Neuron (in vitro differentiated cells): ENCODE measurements around the gene CCL8.
"Not testable (repeated sequence)": the region's sequence is repeated elsewhere in the genome, so short reads cannot be mapped to it uniquely, and the experiment has no call there.

Experiments used
- H2AFZ ChIP-seq: one replicate; pipeline ENCODE4 v1.6.1; 2013; ENCODE audit warnings: low read depth, mild to moderate bottlenecking, inconsistent platforms, low read length, moderate library complexity
- H3K27me3 ChIP-seq: one replicate; pipeline ENCODE4 v1.6.1; 2013; ENCODE audit warnings: low read length; ENCODE audit not compliant: insufficient read depth
- H3K36me3 ChIP-seq: one replicate; pipeline ENCODE4 v1.6.1; 2013; ENCODE audit warnings: low read length; ENCODE audit not compliant: insufficient read depth
- H3K4me1 ChIP-seq: one replicate; pipeline ENCODE4 v1.6.1; 2013; ENCODE audit warnings: low read length; ENCODE audit not compliant: insufficient read depth
- H3K4me3 ChIP-seq: 2 replicates; pipeline ENCODE4 v1.5.1; 2013; ENCODE audit warnings: mild to moderate bottlenecking, low read length, moderate library complexity
- H3K9me3 ChIP-seq: one replicate; pipeline ENCODE4 v1.6.1; 2013; ENCODE audit warnings: low read length

CCL8 gene

DNA sequence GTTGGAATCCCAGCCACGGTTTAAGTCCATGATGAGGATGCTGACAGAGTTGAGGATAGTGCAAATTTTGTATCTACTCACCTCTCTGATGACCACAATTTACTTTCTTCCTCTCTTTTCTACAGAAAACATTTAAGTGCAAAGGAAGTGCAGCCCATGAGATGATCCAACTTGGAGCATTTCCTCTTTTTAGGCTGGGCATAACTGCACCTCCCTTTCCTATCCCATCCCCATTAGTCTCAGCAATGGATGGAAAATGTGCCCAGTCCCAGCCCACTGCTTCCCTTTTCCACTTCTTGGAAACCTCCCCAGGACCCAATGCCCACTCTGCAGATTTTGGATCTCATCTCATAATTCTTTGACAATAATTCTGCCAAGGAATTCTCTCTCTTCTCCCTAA lies 16.6 kb upstream of the CCL8 start:
- no peaks in the 10 kb centered on the region for H3K9me3 ChIP-seq
- H3K36me3 ChIP-seq = no peaks in the 10 kb centered on the region
- no peaks in the 10 kb centered on the region for H3K4me1 ChIP-seq
- no peak overlapping the region for H3K4me3 ChIP-seq
- H3K27me3 ChIP-seq = no peaks in the 10 kb centered on the region
- H2AFZ ChIP-seq = no peak overlapping the region

GRCh38 chr17:34303606-34304005 lies 15.6 kb upstream of the CCL8 start:
- Histone ChIP-seq H2AFZ (no peak overlapping the region), H3K36me3 (no peaks in the 10 kb centered on the region), H3K4me1 (no peaks in the 10 kb centered on the region), H3K27me3 (no peaks in the 10 kb centered on the region), H3K9me3 (no peaks in the 10 kb centered on the region), H3K4me3 (no peak overlapping the region)

DNA sequence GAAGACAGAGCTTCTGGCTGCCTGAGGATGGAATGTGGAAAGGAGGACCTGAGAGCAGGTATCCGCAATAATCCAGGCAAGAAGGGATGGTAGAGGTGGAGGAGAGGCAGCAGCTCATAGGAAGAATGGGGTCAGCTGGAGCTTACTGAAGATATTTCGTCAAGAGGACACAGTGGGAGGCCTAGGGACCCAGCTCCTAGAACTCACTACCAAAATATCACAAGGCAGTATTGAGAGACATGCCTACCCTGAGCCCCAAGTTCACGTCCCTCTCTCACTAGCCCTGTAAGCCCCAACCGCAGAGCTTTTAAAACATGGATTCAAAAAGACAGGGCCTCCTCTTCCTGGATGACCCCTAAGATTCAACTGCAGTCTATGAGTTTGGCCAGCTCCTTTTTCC lies 14.2 kb upstream of the CCL8 start:
- H3K9me3 ChIP-seq = no peaks in the 10 kb centered on the region
- H3K36me3 ChIP-seq = no peaks in the 10 kb centered on the region
- no peak overlapping the region for H3K4me3 ChIP-seq
- no peak overlapping the region for H2AFZ ChIP-seq
- H3K4me1 ChIP-seq = no peaks in the 10 kb centered on the region
- H3K27me3 ChIP-seq = no peaks in the 10 kb centered on the region

GRCh38 chr17:34305606-34306005 lies 13.6 kb upstream of the CCL8 start:
- Histone ChIP-seq H3K4me1 (no peaks in the 10 kb centered on the region), H2AFZ (no peak overlapping the region), H3K4me3 (no peak overlapping the region), H3K9me3 (no peaks in the 10 kb centered on the region), H3K36me3 (no peaks in the 10 kb centered on the region), H3K27me3 (no peaks in the 10 kb centered on the region)

DNA sequence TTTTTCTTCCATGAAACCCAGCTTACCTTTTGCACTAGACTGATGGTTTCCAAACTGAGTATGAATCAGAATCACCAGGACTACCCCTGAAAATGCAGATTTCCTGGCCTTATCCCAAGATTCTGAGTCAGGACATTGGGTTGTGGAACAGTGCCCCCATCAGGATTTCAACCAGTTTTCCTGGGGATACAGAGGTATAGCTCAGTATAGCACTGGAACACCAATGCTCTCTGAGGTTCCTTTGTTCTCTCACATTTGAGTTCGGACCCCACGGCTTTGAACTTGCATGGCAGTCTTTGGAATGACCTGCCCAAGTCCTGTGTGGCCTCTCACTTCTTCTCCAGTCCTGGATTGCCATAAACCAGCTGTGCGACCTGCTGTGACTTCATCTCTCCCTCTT lies 12.8 kb upstream of the CCL8 start:
- Histone ChIP-seq H3K36me3 (no peaks in the 10 kb centered on the region), H2AFZ (no peak overlapping the region), H3K4me3 (no peak overlapping the region), H3K27me3 (no peaks in the 10 kb centered on the region), H3K9me3 (no peaks in the 10 kb centered on the region), H3K4me1 (no peaks in the 10 kb centered on the region)

DNA sequence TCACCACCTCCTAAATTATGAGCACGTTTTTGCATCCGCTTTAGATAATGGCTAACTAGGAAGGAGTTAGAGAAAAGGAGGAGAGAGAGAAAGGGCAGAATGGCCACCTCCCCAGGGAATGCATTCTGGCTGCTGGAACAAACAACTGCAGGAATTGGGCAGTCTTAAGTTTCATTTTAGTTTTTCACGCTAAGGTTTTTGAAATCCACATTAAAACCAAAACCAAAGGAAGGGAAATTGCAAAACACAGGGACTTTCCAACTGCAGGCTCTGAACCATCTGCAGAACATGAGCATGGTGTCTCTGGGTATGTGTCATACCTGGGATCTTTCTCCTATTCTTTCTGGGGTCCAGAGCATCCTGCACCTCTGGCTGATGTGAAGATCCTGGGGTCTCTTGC lies 12.1 kb upstream of the CCL8 start:
- Histone ChIP-seq H3K36me3 (no peaks in the 10 kb centered on the region), H3K9me3 (no peaks in the 10 kb centered on the region), H3K4me3 (no peak overlapping the region), H3K27me3 (no peaks in the 10 kb centered on the region), H3K4me1 (no peaks in the 10 kb centered on the region), H2AFZ (no peak overlapping the region)

- Histone ChIP-seq H2AFZ (no peak overlapping the region), H3K9me3 (no peaks in the 10 kb centered on the region), H3K27me3 (no peaks in the 10 kb centered on the region), H3K4me3 (no peak overlapping the region), H3K36me3 (no peaks in the 10 kb centered on the region), H3K4me1 (no peaks in the 10 kb centered on the region)
Observed at GRCh38 chr17:34308371-34308770, 10.9 kb upstream of the CCL8 start.

DNA sequence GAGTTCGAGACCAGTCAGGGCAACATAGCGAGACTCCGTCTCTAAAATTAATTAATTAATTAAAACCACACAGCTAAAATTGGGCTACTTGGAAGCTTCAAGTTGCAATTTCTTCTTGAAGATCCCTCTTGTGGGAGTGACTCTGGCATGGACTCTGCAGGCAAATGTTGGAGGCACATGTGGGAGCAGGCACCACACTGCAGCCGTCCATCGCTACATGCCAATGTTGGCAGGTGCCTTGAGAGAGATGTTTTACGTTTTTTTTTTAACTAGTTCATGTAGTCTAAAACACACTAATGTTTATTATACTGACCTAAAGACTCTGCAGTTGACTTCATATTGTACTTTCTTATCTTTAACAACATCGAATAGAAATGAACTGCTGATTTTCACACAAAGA lies 7.9 kb upstream of the CCL8 start:
- Histone ChIP-seq H3K4me1 (no peaks in the 10 kb centered on the region), H2AFZ (no peak overlapping the region), H3K9me3 (no peaks in the 10 kb centered on the region)

GRCh38 chr17:34312080-34312479 lies 7.2 kb upstream of the CCL8 start:
- Histone ChIP-seq H3K27me3 (no peaks in the 10 kb centered on the region), H3K4me1 (no peaks in the 10 kb centered on the region), H3K4me3 (no peak overlapping the region), H3K36me3 (no peaks in the 10 kb centered on the region), H2AFZ (no peak overlapping the region), H3K9me3 (no peaks in the 10 kb centered on the region)

More for the DNA sequence above, 7.9 kb upstream of the CCL8 start:
- Histone ChIP-seq H3K27me3 (no peaks in the 10 kb centered on the region), H3K4me3 (no peak overlapping the region), H3K36me3 (no peaks in the 10 kb centered on the region)

DNA sequence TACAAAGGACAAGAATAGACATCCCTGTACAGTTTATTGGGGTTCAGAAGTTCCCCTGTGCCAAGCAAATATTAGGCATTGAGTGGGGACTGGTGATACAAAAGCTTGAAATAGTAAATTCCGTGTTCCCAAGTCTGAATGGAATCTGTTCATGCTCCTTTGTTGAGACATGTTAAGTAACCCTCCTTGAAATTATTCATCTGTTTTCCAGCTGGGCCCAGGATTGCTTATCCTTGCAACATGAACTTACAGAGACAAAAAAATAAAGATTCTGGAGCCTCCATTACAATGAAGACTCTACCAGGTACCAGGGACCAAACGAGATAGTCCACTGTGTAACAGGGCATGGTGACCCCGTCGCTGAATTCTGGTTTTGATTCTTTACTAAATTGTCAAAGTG lies 6.1 kb upstream of the CCL8 start:
- Histone ChIP-seq H3K4me3 (no peak overlapping the region), H2AFZ (no peak overlapping the region), H3K36me3 (no peaks in the 10 kb centered on the region), H3K9me3 (no peaks in the 10 kb centered on the region), H3K27me3 (no peaks in the 10 kb centered on the region), H3K4me1 (no peaks in the 10 kb centered on the region)

GRCh38 chr17:34314279-34314678 lies 5.0 kb upstream of the CCL8 start:
- no peaks in the 10 kb centered on the region for H3K36me3 ChIP-seq
- no peak overlapping the region for H3K4me3 ChIP-seq
- H3K27me3 ChIP-seq = no peaks in the 10 kb centered on the region
- H3K4me1 ChIP-seq = no peaks in the 10 kb centered on the region
- no peak overlapping the region for H2AFZ ChIP-seq
- H3K9me3 ChIP-seq = no peaks in the 10 kb centered on the region

DNA sequence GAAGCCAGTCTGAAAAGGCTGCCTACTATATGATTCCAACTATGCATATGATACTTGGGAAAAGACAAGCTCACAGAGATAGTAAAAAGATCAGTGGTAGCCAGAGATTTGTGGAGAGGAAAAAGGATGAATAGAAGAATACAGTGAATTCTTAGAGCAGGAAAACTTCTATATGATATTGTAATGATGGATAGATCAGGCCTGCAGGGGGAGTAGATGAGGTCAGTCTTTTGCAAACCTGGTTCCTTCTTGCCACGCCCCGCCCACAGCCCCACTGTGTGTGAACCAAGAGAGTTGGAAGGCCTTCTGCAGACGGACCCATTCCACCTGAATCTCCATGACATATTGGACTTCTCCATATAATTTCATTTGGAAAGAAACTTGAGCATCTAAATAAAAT lies 761 bp upstream of the CCL8 start:
- Histone ChIP-seq H3K27me3 (no peaks in the 10 kb centered on the region), H3K36me3 (no peaks in the 10 kb centered on the region), H3K4me3 (no peak overlapping the region), H2AFZ (no peak overlapping the region), H3K4me1 (no peaks in the 10 kb centered on the region), H3K9me3 (no peaks in the 10 kb centered on the region)

- H2AFZ ChIP-seq = no peak overlapping the region
- H3K9me3 ChIP-seq = no peaks in the 10 kb centered on the region
- H3K4me1 ChIP-seq = no peaks in the 10 kb centered on the region
- H3K36me3 ChIP-seq = no peaks in the 10 kb centered on the region
- no peaks in the 10 kb centered on the region for H3K27me3 ChIP-seq
- H3K4me3 ChIP-seq = no peak overlapping the region
Observed at GRCh38 chr17:34321964-34322363, 2.7 kb downstream of the CCL8 start.

GRCh38 chr17:34327580-34327979 lies 8.3 kb downstream of the CCL8 start:
- H3K27me3 ChIP-seq, H2AFZ ChIP-seq, H3K4me3 ChIP-seq, H3K4me1 ChIP-seq, H3K36me3 ChIP-seq, H3K9me3 ChIP-seq: not testable (repeated sequence)
